ENCODE data around the gene H3-3A. TPM values are rescaled to one million over a fixed set of nuclear protein-coding genes. Genes with fewer than 3 reads are reported as not detected.
"Not testable (repeated sequence)": the region's sequence is repeated elsewhere in the genome, so short reads cannot be mapped to it uniquely, and the experiment has no call there.

Gene H3-3A
- total RNA-seq, 1 donor from 2014 or later, result 558 TPM

DNA sequence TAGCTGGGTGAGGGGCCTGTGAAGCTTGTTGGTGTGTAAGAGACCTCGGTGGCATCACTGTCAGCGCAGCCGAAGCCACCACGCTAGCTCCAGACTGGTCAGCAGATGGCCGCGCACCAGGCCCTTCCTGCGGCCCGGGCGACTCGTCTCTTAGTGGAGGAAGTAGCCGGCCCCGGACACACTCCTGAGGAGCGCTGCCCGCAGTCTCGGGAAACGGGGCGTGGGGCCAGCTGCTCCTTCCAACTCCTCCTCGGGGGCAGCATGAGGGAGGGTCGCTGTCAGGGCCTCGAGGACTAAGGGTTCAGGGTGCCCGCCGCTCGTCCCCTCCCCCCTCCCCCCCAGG is 20.4 kb downstream of the H3-3A start:
- intact Hi-C loops (cut with micrococcal nuclease), result loop anchor here (1.0 to 5.0 kb wide), 3 partner anchors 21 to 39 kb away; partner anchors contain the start of gene H3-3A

DNA sequence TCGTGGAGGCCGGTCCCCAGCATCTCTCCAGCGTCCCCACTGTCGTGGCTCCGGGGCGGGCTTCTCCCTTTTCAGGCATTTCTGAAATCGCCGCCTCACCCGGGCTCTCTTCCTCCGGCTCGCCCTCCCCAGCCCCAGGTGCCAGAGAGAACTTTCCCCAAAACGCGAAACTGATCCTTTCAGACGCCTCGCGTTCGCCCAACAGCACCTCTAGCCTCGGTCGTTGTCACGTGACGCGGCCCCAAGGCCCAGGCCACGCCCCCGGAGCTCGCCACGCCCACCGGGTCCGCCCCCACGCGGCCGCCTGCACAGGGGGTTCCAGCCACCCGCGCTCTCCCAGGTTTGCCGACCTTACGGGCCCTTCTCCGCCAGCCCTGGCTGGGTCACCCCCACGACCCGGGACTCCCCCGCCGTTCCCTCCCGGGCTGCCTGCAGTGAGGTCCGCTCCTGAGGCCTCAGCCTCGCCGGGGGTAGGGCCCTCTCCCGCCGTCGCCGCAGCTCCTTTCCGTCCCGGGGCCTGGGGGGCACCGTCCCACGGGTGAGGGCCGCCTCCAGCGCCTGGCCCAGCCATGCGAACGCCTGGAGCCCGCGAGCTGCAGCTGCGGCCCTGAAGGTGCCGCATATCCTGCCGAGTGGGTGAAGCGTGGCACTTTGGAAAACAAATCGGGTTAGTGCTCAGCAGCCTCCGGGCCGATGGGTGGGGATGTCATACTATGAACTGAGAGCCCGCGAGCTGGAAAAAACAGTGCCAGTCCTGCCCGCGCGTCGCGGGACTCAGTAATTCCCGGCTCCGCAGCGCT is 21.0 kb downstream of the H3-3A start:
- intact Hi-C loops (cut with micrococcal nuclease), result loop anchor here (1.0 to 5.0 kb wide), 3 partner anchors 21 to 39 kb away; partner anchors contain the start of gene H3-3A

DNA sequence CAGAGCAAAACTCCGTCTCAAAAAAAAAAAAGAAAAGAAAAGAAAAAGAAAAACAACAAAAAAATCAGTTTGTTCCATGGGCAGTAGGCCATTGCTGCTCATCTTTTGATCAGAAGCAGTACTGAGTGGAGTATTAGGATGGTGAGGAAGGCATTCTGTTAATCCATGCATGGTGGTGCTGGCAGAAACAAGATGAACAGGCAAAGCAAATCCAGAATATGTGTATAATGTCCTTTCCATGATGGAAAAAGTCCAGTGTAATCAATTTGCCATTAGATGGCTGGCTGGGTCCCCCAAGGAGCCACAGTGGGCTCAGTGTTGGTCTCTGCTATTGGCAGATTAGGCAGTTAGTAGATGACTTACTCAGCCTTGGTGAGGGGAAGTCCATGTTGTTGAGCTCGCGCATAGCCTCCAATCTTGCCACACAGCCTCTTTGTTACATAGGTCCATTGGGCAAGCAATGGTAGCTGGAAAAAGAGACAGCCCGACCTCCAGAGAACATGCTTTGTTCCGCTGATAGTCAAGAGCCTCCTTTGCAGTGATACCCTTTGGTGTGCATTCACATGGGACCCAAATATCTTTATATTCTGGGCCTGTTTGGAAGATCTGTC is 23.3 kb downstream of the H3-3A start:
- intact Hi-C loops (cut with micrococcal nuclease), result no loop called here

DNA sequence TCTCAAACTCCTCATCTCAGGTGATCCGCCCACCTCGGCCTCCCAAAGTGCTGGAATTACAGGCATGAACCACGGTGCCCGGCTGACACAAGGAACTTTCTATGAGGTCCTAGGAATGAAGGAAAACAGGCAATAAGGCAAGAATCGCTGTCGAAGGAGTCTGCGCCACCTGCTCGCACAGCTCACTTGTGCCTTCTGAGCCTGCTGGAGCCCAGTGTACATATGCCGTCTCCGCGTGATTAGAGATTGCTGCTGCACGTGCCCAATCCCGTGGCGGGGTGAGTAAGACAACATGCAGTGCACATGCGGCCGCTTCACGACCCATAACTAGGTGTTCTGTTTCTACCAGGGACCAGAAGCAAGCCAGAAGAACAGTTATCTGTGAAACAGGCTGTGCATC is 24.3 kb downstream of the H3-3A start:
- intact Hi-C loops (cut with micrococcal nuclease), result no loop called here

- intact Hi-C loops (cut with micrococcal nuclease), result no loop called here
These were observed 28.9 kb downstream of the H3-3A start for GRCh38 chr1:226091461-226091860.

- intact Hi-C loops (cut with micrococcal nuclease), result not testable (repeated sequence)
These were observed 29.7 kb downstream of the H3-3A start for GRCh38 chr1:226092048-226092820.

DNA sequence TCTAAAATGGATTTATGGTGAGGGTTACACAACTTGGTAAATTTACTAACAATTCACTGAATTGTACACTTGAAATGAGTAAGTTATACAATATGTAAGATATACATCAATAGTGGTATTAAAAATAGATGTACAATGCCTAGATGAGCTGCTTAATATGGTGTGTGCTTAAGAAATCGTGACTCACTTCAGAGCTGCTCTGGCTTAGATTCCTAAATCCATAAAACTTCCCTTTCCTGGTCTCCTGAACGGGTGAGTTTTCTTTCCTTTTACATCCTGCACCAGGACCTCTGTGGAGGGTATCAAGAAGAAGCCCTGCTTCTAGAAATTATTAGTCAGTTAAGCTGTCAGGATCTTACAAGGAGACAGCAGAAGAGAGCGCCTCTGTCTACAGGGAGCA is 30.4 kb downstream of the H3-3A start:
- intact Hi-C loops (cut with micrococcal nuclease), result no loop called here

GRCh38 chr1:226093621-226094020 is 31.1 kb downstream of the H3-3A start:
- intact Hi-C loops (cut with micrococcal nuclease), result no loop called here

DNA sequence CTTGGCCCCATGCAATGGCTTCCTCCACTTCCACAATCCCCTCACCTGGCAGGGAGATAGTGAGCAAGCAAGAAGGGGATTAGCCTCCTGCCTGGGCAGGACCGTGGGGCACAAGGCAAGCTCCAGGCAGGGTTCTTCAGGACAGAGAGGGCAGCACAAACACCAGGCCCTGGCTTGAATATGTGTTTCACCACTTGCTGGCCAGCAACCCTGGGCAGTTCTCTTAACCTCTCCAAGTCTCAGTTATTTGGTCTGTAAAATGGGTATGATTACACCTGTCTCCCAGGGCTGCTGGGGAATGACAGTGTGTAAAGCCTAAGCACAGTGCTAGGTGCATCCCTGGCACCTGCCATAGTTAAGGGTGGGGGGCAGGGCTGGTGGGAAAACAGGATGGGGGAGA is 31.9 kb downstream of the H3-3A start:
- intact Hi-C loops (cut with micrococcal nuclease), result no loop called here

DNA sequence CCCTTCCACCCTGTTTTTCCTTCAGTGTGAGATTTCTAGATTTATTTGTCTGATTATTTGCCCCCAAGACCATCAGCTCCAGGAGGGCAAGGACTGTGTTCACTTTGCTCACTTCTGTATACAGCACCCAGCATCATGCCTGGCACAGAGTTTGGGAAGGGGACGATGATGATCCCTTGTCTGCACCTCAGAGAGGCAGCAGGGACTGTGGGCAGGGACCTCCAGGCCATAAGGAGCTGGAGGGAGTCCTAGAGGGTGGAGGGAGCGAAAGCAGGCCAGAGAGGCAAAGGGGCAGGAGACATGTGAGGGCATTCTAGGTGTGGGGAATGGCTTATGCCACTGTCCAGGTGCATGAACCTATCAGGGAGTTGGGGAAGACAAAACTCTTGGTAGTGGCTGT is 32.8 kb downstream of the H3-3A start:
- intact Hi-C loops (cut with micrococcal nuclease), result no loop called here

- intact Hi-C loops (cut with micrococcal nuclease), result no loop called here
These were observed 35.5 kb downstream of the H3-3A start for GRCh38 chr1:226097866-226098625.

- intact Hi-C loops (cut with micrococcal nuclease), result no loop called here
These were observed 36.6 kb downstream of the H3-3A start for GRCh38 chr1:226098870-226099835.

DNA sequence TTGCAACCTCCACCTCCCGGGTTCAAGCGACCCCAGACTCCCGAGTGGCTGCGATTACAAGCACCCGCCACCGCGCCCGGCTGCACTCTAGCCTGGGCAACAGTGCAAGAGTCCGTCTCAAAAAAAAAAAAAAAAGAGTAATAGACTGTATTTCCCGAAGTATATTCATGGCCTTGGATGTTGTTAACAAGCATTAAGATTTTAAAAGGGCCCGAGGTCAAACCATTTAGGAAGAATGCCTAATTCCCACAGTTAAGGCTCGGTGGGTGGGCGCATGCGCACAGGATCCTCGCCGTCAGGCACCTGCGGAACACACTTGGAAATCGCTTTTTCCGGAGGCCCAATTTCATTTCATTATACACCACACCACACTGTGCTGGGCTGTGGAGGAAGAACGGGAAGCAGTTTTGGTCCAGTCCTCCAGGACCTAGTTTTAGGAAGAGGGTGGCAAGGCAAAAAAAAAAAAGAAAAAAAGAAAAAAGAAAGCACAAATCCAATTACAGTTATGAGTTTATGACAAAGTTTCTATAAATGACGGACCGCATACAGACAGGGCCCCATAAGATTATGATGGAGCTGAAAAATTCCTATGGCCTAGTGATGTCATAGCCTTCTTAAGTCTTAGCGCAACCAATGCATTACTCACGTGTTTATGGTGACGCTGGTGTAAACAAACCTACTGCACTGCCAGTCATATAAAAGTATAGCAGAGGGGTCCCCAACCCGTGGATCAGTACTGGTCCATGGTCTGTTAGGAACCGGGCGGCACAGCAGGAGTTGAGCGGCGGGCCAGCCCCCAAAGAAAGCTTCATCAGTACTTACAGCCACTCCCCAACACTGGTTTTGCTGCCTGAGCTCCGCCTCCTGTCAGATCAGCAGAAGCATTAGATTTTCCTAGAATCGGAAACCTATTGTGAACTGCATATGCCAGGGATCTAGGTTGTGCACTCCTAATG is 38.2 kb downstream of the H3-3A start:
- intact Hi-C loops (cut with micrococcal nuclease), result no loop called here

- intact Hi-C loops (cut with micrococcal nuclease), result no loop called here
These were observed 42.2 kb downstream of the H3-3A start for GRCh38 chr1:226104671-226105121.

- intact Hi-C loops (cut with micrococcal nuclease), result no loop called here
These were observed 45.2 kb downstream of the H3-3A start for GRCh38 chr1:226107471-226108460.

GRCh38 chr1:226108935-226109828 is 46.7 kb downstream of the H3-3A start:
- intact Hi-C loops (cut with micrococcal nuclease), result no loop called here

DNA sequence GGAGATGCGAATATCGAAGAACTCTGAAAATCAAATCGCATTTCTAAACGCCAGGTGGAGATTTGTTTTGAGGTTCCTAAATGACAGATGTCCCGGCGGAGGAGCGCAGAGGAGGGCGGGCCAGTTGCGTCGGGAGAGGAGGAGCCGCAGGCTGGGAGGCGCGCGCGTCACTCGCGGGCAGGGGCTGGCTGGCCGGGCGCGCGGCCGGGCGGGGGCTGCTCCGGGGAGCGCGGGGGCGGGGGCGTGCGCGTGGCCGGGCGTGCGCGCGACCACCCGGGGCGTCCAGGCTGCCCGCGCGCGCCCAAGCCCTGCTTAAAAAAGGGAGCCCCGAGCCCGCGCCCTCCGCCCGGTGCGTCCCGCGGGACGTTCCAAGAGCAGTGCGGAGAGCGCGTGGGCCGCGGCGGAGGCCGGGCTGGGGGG is 47.3 kb downstream of the H3-3A start:
- intact Hi-C loops (cut with micrococcal nuclease), result loop anchor here (1.0 kb wide), 4 partner anchors 11 to 111 kb away; partner anchors contain the start of gene SDE2
